K562 (cell line): ENCODE measurements around the gene DAGLA. TPM values are rescaled to one million over a fixed set of nuclear protein-coding genes. Genes with fewer than 3 reads are reported as not detected.

Experiments
- CBX1 ChIP-seq: sonication (generic); IDR thresholded peaks from 2 replicates; pipeline ENCODE4 v1.6.1; 2016; ENCODE audit warnings: antibody characterized with exemption, low read depth, mild to moderate bottlenecking
- EHMT2 ChIP-seq: fragments of 450-650 bp; IDR thresholded peaks from 2 replicates; pipeline ENCODE4 v1.6.1; 2018; ENCODE audit warnings: antibody characterized with exemption
- ELF2 ChIP-seq: fragments of 250-450 bp; sonication (Bioruptor Pico); IDR thresholded peaks from 2 replicates; pipeline ENCODE4 v1.5.0; 2021; ENCODE audit warnings: mild to moderate bottlenecking
- EP300 ChIP-seq: IDR thresholded peaks from 2 replicates; pipeline ENCODE4 v1.6.1; 2012; ENCODE audit warnings: low read length, improper control_type of control experiment
- EZH2 ChIP-seq: IDR thresholded peaks from 2 replicates; pipeline ENCODE4 v1.6.1; 2012; ENCODE audit warnings: low read depth, mild to moderate bottlenecking, inconsistent platforms, low read length, borderline replicate concordance
- FOXA1 ChIP-seq: fragments of 450-650 bp; IDR thresholded peaks from 2 replicates; pipeline ENCODE4 v1.6.1; 2016; ENCODE audit warnings: mild to moderate bottlenecking, borderline replicate concordance
- GABPA ChIP-seq: fragments of 200-800 bp; sonication (Bioruptor generic); conservative IDR thresholded peaks from 2 replicates; pipeline ENCODE4 v1.6.1; 2016; ENCODE audit warnings: low read depth, missing genetic modification characterization, missing compliant biosample characterization
- GTF2F1 ChIP-seq: IDR thresholded peaks from 2 replicates; pipeline ENCODE4 v1.6.1; 2011; ENCODE audit warnings: low read depth, low read length, improper control_type of control experiment
- HMGN3 ChIP-seq: IDR thresholded peaks from 2 replicates; pipeline ENCODE4 v1.6.1; 2011; ENCODE audit warnings: borderline replicate concordance, low read depth, mild to moderate bottlenecking, mixed read lengths, low read length; ENCODE audit not compliant: insufficient read length; ENCODE audit errors: extremely low read depth
- JUNB ChIP-seq: fragments of 450-650 bp; formaldehyde crosslinking; conservative IDR thresholded peaks from 2 replicates; pipeline ENCODE4 v1.4.0; 2020; ENCODE audit warnings: mild to moderate bottlenecking
- KHSRP ChIP-seq: fragments of 450-650 bp; IDR thresholded peaks from 2 replicates; pipeline ENCODE4 v1.6.1; 2017
- KLF10 ChIP-seq: fragments of 250-450 bp; sonication (Bioruptor Pico); IDR thresholded peaks from 2 replicates; pipeline ENCODE4 v1.6.1; 2021; ENCODE audit warnings: matching md5 sums
- LCOR ChIP-seq: sonication (generic); formaldehyde crosslinking; IDR thresholded peaks from 2 replicates; pipeline ENCODE4 v1.8.0; 2022; ENCODE audit warnings: mild to moderate bottlenecking, missing genetic modification reagents
- NEUROD1 ChIP-seq: fragments of 150-350 bp; IDR thresholded peaks from 2 replicates; pipeline ENCODE4 v1.6.1; 2014; ENCODE audit warnings: borderline replicate concordance, low read length, low read depth; ENCODE audit not compliant: partially characterized antibody
- PCBP1 ChIP-seq: fragments of 200-400 bp; formaldehyde crosslinking; IDR thresholded peaks from 2 replicates; pipeline ENCODE4 v1.6.1; 2018; ENCODE audit warnings: mild to moderate bottlenecking, low read depth, low read length; ENCODE audit not compliant: poor library complexity, severe bottlenecking
- PYGO2 ChIP-seq: fragments of 450-650 bp; IDR thresholded peaks from 2 replicates; pipeline ENCODE4 v1.6.1; 2016; ENCODE audit warnings: mild to moderate bottlenecking, missing genetic modification characterization, moderate library complexity, missing compliant biosample characterization
- SIN3A ChIP-seq, 2 experiments: fragments of 150-350 bp in 1 of 2; IDR thresholded peaks; 2 replicates each; pipeline ENCODE4 v1.6.1; 2011 to 2016; ENCODE audit warnings: borderline replicate concordance in 2 of 2, low read depth in 2 of 2, low read length in 2 of 2, mild to moderate bottlenecking in 2 of 2, moderate library complexity in 2 of 2; ENCODE audit not compliant: control insufficient read depth in 1 of 2
- SMARCA4 ChIP-seq: fragments of 450-650 bp; IDR thresholded peaks from 2 replicates; pipeline ENCODE4 v1.6.1; 2016
- VEZF1 ChIP-seq: fragments of 200-800 bp; sonication (Bioruptor generic); IDR thresholded peaks from 2 replicates; pipeline ENCODE4 v1.6.1; 2017; ENCODE audit warnings: missing genetic modification characterization, missing compliant biosample characterization
- ZC3H4 ChIP-seq: sonication (generic); formaldehyde crosslinking; IDR thresholded peaks from 2 replicates; pipeline ENCODE4 v1.9.0; 2021; ENCODE audit warnings: missing genetic modification reagents, borderline replicate concordance
- ZFX ChIP-seq: sonication (generic); formaldehyde crosslinking; IDR thresholded peaks from 2 replicates; pipeline ENCODE4 v1.8.0; 2022; ENCODE audit warnings: mild to moderate bottlenecking, missing genetic modification reagents, moderate library complexity
- ZNF133 ChIP-seq: fragments of 250-450 bp; sonication (Bioruptor Pico); IDR thresholded peaks from 2 replicates; pipeline ENCODE4 v1.4.0; 2020; ENCODE audit warnings: mild to moderate bottlenecking
- ZNF143 ChIP-seq: sonication (generic); formaldehyde crosslinking; IDR thresholded peaks from 2 replicates; pipeline ENCODE4 v1.9.0; 2022; ENCODE audit warnings: mild to moderate bottlenecking, missing genetic modification reagents
- ZNF165 ChIP-seq: fragments of 250-450 bp; sonication (Bioruptor Pico); IDR thresholded peaks from 2 replicates; pipeline ENCODE4 v1.4.0; 2020; ENCODE audit warnings: borderline replicate concordance
- ZNF449 ChIP-seq: fragments of 250-450 bp; sonication (Bioruptor Pico); IDR thresholded peaks from 2 replicates; pipeline ENCODE4 v1.8.0; 2022; ENCODE audit warnings: moderate library complexity, mild to moderate bottlenecking, inconsistent platforms
- ZNF75A ChIP-seq: fragments of 450-650 bp; formaldehyde crosslinking; IDR thresholded peaks from 2 replicates; pipeline ENCODE4 v1.4.0; 2020; ENCODE audit warnings: mild to moderate bottlenecking
- polyA plus RNA-seq, 8 experiments: library from polyadenylated mRNA; depleted of rRNA in 4 of 8; stranded (reverse) in 5 of 8; unstranded in 3 of 8; fragments of >200 nt; fragmentation: Nextera tagmentation in 2 of 8; fragmentation: Illumina TruSeq in 1 of 8; extraction: Ambion mirVana in 2 of 8; extraction: Trizol in 1 of 8; gene quantifications; 2 replicates each; pipeline versions ENCODE4 v1.2.1 to v1.2.3, GENCODE V29; 2011 to 2014; ENCODE audit warnings: inconsistent platforms in 1 of 8, missing spikeins in 1 of 8
- total RNA-seq, 7 experiments: library from RNA; depleted of rRNA in 6 of 7; stranded (reverse); fragments of >200 nt in 6 of 7; fragmentation: Illumina TruSeq in 2 of 7; extraction: Trizol in 2 of 7; gene quantifications; 2 replicates each; pipeline versions ENCODE4 v1.2.1 to v1.2.3, GENCODE V29; 2011 to 2021; ENCODE audit warnings: low replicate concordance in 1 of 7
- TF ChIP-seq, protein P1 (sequence below), 3 experiments: fragments of 200-800 bp in 1 of 3; sonication (Bioruptor generic) in 1 of 3; sonication (generic) in 1 of 3; formaldehyde crosslinking in 1 of 3; IDR thresholded peaks; 2 replicates each; pipeline versions ENCODE4 v1.6.1 to v1.8.0; 2016 to 2022; ENCODE audit warnings: mild to moderate bottlenecking in 2 of 3, missing compliant biosample characterization in 2 of 3, missing genetic modification characterization in 2 of 3, missing genetic modification reagents in 1 of 3

DAGLA gene
- total and polyA plus RNA-seq, 9 of the 15 experiments (the other 6 are each of a cell fraction or from before 2014, with no cell fraction given), result 0.03 to 0.16 (median 0.04) TPM; not detected in 4

DNA sequence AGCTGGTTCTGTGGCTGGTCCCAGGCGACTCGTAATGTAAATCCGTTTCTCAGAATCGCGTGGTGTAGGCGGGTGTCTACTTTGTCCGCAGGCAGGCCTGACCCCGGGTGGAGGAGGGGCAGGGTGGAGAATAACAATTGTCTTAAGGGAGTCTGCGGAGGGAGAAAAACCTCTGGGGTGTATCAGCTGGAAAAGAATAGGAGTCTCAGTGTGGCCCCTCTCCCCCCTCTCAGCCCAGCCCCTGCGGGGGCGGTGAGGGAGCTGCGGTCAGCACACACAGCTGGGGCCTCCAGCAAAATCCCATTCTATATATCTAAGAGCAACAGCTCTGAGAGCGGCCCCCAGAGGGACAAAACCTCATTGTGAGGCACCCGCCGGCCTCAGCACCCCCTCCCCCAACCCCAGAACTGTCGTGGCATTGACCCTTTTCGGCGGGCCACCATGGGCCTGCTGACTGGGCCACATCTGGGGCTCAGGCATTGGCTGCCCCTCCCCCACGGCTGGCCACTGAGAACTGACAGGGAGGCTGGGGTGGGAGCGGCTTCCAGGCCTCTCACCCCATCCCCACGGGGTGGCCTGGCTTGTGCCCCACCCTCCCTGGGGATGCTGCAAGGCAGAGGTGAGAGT is 69.5 kb downstream of the DAGLA start (continued):
- no peak for TF ChIP-seq PYGO2 (tag)
- no peak for TF ChIP-seq ZNF449
- TF ChIP-seq ZNF133 (CRISPR knock-in tag), result no peak
- TF ChIP-seq SIN3A (IDR thresholded peaks at IDR 0.05; ENCODE audit: borderline replicate concordance in 2 of 2, control insufficient read depth in 1 of 2, low read depth in 2 of 2, low read length in 2 of 2), result peak in 1 of 2 experiments; percentile 52; a peak in 1 of 4 replicates
- TF ChIP-seq LCOR (CRISPR knock-in tag), result no peak
- TF ChIP-seq EZH2, result no peak
- peak; percentile 94 for TF ChIP-seq HMGN3
- peak; percentile 98 for TF ChIP-seq VEZF1
- TF ChIP-seq FOXA1, result no peak
- no peak for TF ChIP-seq ELF2 (CRISPR knock-in tag)
- TF ChIP-seq ZNF75A, result no peak
- no peak for TF ChIP-seq GTF2F1
- peak; percentile 73 for TF ChIP-seq SMARCA4
- no peak for TF ChIP-seq ZFX (CRISPR knock-in tag)
- TF ChIP-seq, protein P1, sequence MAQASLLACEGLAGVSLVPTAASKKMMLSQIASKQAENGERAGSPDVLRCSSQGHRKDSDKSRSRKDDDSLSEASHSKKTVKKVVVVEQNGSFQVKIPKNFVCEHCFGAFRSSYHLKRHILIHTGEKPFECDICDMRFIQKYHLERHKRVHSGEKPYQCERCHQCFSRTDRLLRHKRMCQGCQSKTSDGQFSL (CRISPR knock-in tag; IDR thresholded peaks at IDR 0.05), result no peak
- TF ChIP-seq, protein P1 (tag; IDR thresholded peaks at IDR 0.05), result no peak
- TF ChIP-seq EP300, result no peak; the same call in 1 of the 2 replicates
- TF ChIP-seq ZNF165 (CRISPR knock-in tag), result no peak
- no peak for TF ChIP-seq CBX1
- no peak for TF ChIP-seq EHMT2
- no peak for TF ChIP-seq JUNB (CRISPR knock-in tag)
- peak; percentile 32 for TF ChIP-seq PCBP1
- no peak for TF ChIP-seq GABPA (tag)
- TF ChIP-seq KHSRP, result no peak
- no peak for TF ChIP-seq ZNF143 (CRISPR knock-in tag)
- no peak for TF ChIP-seq KLF10 (CRISPR knock-in tag)
- peak; percentile 11 for TF ChIP-seq NEUROD1
- no peak for TF ChIP-seq ZC3H4
